ENCODE data around the gene LENEP. TPM values are rescaled to one million over a fixed set of nuclear protein-coding genes. Genes with fewer than 3 reads are reported as not detected.

LENEP gene
- total and polyA plus RNA-seq, 12 donors = 0.44 TPM; not detected in 11

DNA sequence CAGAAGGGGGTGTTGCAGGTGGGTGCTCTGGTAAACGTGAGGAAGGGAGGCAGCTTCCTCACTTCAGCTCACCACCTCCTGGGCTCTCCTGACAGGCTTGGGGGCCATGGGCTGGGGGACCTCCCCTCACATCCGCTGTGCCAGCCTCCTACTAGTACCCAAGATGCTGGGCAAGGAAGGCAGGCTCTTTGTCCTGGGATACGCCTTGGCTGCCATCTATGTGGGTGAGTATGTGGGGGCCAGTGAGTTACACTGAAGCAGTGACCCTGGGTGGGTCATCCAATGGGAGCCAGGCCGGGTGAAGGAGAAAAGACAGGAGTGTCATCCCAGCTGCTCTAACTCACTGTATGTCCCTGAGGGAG, 45.9 kb downstream of the LENEP start:
- Histone ChIP-seq H3K27ac (no peak overlapping the region), H3K9me3 (replicated peaks in 1 of 3) (no peaks in the 10 kb centered on the region), H3K27me3 (no peaks in the 10 kb centered on the region), H3K4me1 (replicated peaks in 1 of 2) (no peaks in the 10 kb centered on the region), H3K4me3 (no peak overlapping the region), H3K36me3 (replicated peaks in 1 of 2) (no peaks in the 10 kb centered on the region)
- TF ChIP-seq, protein P1, sequence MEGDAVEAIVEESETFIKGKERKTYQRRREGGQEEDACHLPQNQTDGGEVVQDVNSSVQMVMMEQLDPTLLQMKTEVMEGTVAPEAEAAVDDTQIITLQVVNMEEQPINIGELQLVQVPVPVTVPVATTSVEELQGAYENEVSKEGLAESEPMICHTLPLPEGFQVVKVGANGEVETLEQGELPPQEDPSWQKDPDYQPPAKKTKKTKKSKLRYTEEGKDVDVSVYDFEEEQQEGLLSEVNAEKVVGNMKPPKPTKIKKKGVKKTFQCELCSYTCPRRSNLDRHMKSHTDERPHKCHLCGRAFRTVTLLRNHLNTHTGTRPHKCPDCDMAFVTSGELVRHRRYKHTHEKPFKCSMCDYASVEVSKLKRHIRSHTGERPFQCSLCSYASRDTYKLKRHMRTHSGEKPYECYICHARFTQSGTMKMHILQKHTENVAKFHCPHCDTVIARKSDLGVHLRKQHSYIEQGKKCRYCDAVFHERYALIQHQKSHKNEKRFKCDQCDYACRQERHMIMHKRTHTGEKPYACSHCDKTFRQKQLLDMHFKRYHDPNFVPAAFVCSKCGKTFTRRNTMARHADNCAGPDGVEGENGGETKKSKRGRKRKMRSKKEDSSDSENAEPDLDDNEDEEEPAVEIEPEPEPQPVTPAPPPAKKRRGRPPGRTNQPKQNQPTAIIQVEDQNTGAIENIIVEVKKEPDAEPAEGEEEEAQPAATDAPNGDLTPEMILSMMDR (IDR thresholded peaks at IDR 0.05) = no peak
- no peak for TF ChIP-seq POLR2A (IDR thresholded peaks at IDR 0.05)
- DNase-seq = no peak
- intact Hi-C loops (cut with DNase I) = no loop called here
- 66 to 76% (median 73%) methylated on average over 4 of the region's 4 CpGs for WGBS, 4 donors

DNA sequence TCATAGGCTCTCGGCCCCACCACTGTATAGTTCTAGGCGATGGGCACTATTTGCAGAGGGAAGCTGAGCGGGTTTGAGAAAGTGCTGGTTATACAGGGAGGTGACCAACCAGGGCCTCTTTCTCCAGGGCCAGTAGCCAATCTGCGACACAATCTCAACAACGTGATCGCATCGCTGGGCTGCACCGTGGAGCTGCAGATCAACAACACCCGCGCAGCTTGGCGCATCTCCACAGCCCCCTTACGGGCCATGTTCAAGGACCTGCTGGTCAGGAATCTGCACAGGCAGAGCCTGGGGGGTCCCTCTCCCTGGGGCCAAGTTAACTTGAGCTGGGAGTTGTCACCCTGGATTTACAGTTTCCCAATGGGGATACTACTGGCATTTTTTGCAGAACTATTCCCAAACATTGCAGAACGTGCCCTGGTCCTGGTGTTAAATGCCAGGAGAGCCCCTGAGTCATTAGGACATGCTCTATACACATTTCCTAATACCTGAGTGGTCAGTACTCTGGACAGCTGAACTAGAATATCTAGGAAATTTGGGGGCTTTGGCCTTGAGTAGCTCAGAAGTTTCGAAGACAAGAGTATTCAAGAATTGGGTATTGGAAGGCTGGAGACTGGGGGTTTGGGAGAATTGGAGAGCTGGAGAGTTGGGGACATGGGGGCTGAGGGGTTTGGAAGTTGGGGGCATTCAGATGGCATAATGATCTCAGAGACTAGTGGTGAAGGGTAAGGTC, 47.1 kb downstream of the LENEP start:
- no peaks in the 10 kb centered on the region for H3K27me3 ChIP-seq
- no peak overlapping the region for H3K27ac ChIP-seq
- H3K4me1 ChIP-seq (replicated peaks in 1 of 2) = peaks cover 3 to 9% of the 10 kb centered on the region in 2 donors
- no peak for TF ChIP-seq POLR2A (IDR thresholded peaks at IDR 0.05)
- TF ChIP-seq, protein P1 (IDR thresholded peaks at IDR 0.05) = no peak
- no peaks in the 10 kb centered on the region for H3K9me3 ChIP-seq (replicated peaks in 1 of 3)
- intact Hi-C loops (cut with DNase I) = no loop called here
- H3K36me3 ChIP-seq (replicated peaks in 1 of 2) = no peaks in the 10 kb centered on the region
- no peak for DNase-seq
- no peak overlapping the region for H3K4me3 ChIP-seq
- WGBS, 4 donors = 85 to 92% (median 89%) methylated on average over 10 to 14 of the region's 14 CpGs

DNA sequence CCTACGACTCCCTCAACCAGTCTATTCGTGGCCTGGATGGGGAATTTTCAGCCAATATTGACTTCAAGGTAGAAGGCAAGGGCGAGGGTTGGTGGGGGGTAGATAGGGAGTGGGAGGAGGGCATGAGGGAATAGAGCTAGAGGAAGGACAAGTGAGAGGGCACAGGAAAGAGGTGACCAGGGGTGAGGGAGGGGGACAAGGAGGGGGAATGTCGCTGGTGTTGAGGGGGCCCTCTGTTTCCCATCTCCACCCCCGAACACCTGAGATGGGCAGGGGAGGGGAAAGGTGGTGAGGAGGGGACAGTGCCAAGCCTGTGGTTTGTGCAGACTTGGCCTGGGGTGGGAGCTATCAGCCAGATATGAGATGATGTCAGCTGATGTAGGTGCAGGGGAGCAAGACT, 49.4 kb downstream of the LENEP start:
- 79 to 84% (median 81%) methylated on average over 5 of the region's 5 CpGs for WGBS, 4 donors
- H3K36me3 ChIP-seq (replicated peaks in 1 of 2) = no peaks in the 10 kb centered on the region
- H3K9me3 ChIP-seq (replicated peaks in 1 of 3) = no peaks in the 10 kb centered on the region
- TF ChIP-seq, protein P1 (IDR thresholded peaks at IDR 0.05) = no peak
- no peak for TF ChIP-seq POLR2A (IDR thresholded peaks at IDR 0.05)
- no peak for DNase-seq
- H3K4me1 ChIP-seq (replicated peaks in 1 of 2) = peaks cover 3 to 9% of the 10 kb centered on the region in 2 donors
- no peak overlapping the region for H3K27ac ChIP-seq
- H3K4me3 ChIP-seq = no peak overlapping the region
- intact Hi-C loops (cut with DNase I) = no loop called here
- H3K27me3 ChIP-seq = no peaks in the 10 kb centered on the region

DNA sequence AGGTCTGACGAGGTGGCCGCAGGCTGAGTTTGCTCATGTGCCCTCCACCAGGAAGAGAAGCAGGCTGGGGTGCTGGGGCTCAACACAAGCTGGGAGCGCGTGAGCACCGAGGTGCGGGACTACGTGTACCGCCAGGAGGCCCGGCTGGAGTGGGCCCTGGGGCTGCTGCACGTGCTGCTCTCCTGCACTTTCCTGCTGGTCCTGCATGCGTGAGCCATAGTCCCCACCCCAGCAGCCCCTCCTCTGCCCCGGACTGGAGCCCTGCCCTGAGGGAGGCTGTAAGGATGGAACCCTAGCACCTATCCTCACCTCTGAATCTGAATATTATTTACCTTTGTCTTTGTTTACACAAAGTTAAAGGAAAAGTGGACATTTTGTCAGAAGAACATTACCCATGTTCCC, 49.9 kb downstream of the LENEP start:
- no peak for TF ChIP-seq POLR2A (IDR thresholded peaks at IDR 0.05)
- TF ChIP-seq, protein P1 (IDR thresholded peaks at IDR 0.05) = no peak
- peaks cover 3 to 9% of the 10 kb centered on the region in 2 donors for H3K4me1 ChIP-seq (replicated peaks in 1 of 2)
- DNase-seq = no peak
- H3K27ac ChIP-seq = no peak overlapping the region
- H3K9me3 ChIP-seq (replicated peaks in 1 of 3) = no peaks in the 10 kb centered on the region
- H3K36me3 ChIP-seq (replicated peaks in 1 of 2) = no peaks in the 10 kb centered on the region
- WGBS, 4 donors = 81 to 89% (median 84%) methylated on average over 7 to 12 of the region's 12 CpGs
- no peaks in the 10 kb centered on the region for H3K27me3 ChIP-seq
- intact Hi-C loops (cut with DNase I) = no loop called here
- H3K4me3 ChIP-seq = no peak overlapping the region
